Activated T-helper 17 cell treated with anti-CD3 and anti-CD28 coated beads, Interleukin-2, amount 50 U/mL, for 72 hours (primary cell): ENCODE data around the gene EPS8L3. TPM values are rescaled to one million over a fixed set of nuclear protein-coding genes. Genes with fewer than 3 reads are reported as not detected.

Experiments
- ATAC-seq: fragments of 150-1000 bp; cut with Tn5 transposase; replicated peaks from 2 replicates; pipeline ENCODE4 v1.10.0; 2021; ENCODE audit warnings: mild to moderate bottlenecking, moderate library complexity
- H3K27ac Mint-ChIP-seq: one replicate; pipeline ENCODE4 v1.8.0; 2022; ENCODE audit warnings: mixed read lengths
- H3K27me3 Mint-ChIP-seq: one replicate; pipeline ENCODE4 v1.8.0; 2022; ENCODE audit warnings: mixed read lengths
- H3K36me3 Mint-ChIP-seq: one replicate; pipeline ENCODE4 v1.8.0; 2022; ENCODE audit warnings: low read depth, mild to moderate bottlenecking, mixed read lengths
- H3K4me1 Mint-ChIP-seq: one replicate; pipeline ENCODE4 v1.8.0; 2022; ENCODE audit warnings: mixed read lengths
- H3K4me3 Mint-ChIP-seq: one replicate; pipeline ENCODE4 v1.8.0; 2022; ENCODE audit warnings: mild to moderate bottlenecking, mixed read lengths
- H3K9me3 Mint-ChIP-seq: one replicate; pipeline ENCODE4 v1.8.0; 2022; ENCODE audit warnings: mixed read lengths
- total RNA-seq, 2 donors: library from RNA; stranded (reverse); gene quantifications; one replicate each; pipeline ENCODE4 v1.2.3, GENCODE V29; 2022

The EPS8L3 gene
- total RNA-seq: not detected

DNA sequence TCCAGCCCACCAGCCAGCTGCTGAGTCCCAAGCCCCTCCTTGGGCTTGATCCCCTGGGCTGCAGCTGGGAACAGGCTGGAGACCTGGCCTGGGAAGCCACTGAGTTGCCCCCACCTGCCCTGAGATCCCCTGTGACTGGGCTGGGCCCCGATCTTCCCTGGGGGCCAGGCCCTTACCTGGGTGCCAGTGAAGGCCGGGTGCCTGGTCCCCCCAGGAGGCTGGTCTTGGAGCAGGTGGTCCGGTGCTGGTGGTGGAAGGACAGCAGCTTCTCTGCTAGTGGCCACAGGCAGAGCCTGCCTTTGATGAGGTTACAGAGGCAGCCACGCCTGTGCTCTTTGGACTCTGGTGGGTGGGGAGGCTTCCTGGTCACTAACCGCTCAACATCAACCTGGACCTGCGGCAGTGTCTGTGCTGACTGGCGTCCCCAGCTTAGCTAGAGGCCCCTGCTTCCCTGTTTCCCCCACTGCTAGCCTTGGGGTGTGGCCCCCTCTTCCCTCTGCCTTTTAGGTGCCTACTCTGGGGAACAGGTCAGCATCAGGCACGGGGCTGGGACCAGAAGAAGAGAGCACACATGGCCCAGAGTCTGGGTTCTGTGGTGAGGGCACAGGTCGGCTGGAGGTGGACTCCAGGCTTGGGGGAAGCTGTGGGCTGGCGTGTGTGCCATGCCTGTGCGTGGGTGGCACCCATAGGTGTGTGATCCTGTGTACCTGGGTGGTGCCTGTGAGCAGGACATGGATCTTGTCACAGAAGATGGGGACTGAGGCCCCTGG lies at the start of gene EPS8L3:
EPS8L3 (minus strand) TSS at position 278 of the 770 bp plus-strand sequence. CDS start 2,174 bp downstream, outside the sequence.
- Mint-ChIP-seq H3K9me3 (no peaks in the 10 kb centered on the region), H3K27me3 (no peaks in the 10 kb centered on the region), H3K36me3 (no peaks in the 10 kb centered on the region), H3K4me3 (no peak within 1 kb of the TSS), H3K4me1 (no peaks in the 10 kb centered on the region), H3K27ac (peak within 1 kb of the TSS; percentile 4)
- ATAC-seq: no peak

DNA sequence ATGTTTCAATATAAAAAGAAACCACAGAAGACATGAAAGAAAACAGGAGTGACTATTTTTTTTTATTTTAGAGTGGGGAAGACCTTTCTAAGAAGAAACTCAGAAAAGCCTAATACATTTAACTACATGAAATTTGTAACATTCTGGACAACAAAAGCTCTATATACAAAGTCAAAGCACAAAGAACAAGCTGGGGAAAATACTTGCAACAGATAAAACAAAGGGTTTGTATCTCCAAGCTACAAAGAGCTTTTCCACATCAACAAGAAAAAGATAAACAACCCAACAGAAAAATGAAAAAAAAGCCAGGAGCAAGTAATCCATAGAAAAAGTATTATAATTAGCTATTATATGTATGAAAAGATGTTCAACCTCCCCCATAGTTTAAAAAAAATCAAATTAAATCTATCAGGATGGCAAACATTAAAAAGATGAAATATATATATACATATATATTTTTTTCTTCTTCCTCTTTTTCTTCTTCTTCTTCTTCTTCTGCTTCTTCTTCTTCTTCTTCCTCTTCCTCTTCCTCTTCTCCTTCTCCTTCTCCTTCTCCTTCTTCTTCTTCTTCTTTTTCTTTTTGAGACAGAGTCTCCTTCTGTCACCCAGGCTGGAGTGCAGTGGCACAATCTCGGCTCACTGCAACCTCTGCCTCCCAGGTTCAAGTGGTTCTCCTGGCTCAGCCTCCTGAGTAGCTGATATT lies 49.1 kb upstream of the EPS8L3 start:
- H3K27ac Mint-ChIP-seq: peak overlapping the region; percentile 53
- no peaks in the 10 kb centered on the region for H3K36me3 Mint-ChIP-seq
- no peaks in the 10 kb centered on the region for H3K27me3 Mint-ChIP-seq
- H3K9me3 Mint-ChIP-seq: no peaks in the 10 kb centered on the region
- no peak for ATAC-seq
- H3K4me3 Mint-ChIP-seq: no peak overlapping the region
- H3K4me1 Mint-ChIP-seq: peaks cover 4% of the 10 kb centered on the region

- Mint-ChIP-seq H3K9me3 (no peaks in the 10 kb centered on the region), H3K4me1 (peaks cover 19% of the 10 kb centered on the region), H3K27me3 (no peaks in the 10 kb centered on the region), H3K27ac (no peak overlapping the region), H3K4me3 (no peak overlapping the region), H3K36me3 (no peaks in the 10 kb centered on the region)
- no peak for ATAC-seq
These were observed 45.0 kb upstream of the EPS8L3 start for GRCh38 chr1:109808703-109809102.

GRCh38 chr1:109807822-109808680 lies 44.3 kb upstream of the EPS8L3 start:
- H3K9me3 Mint-ChIP-seq: no peaks in the 10 kb centered on the region
- peak; percentile 44 for ATAC-seq
- H3K27me3 Mint-ChIP-seq: no peaks in the 10 kb centered on the region
- H3K36me3 Mint-ChIP-seq: no peaks in the 10 kb centered on the region
- H3K4me1 Mint-ChIP-seq: peaks cover 26% of the 10 kb centered on the region
- no peak overlapping the region for H3K27ac Mint-ChIP-seq
- no peak overlapping the region for H3K4me3 Mint-ChIP-seq

- peaks cover 29% of the 10 kb centered on the region for H3K4me1 Mint-ChIP-seq
- no peaks in the 10 kb centered on the region for H3K9me3 Mint-ChIP-seq
- H3K27me3 Mint-ChIP-seq: no peaks in the 10 kb centered on the region
- no peaks in the 10 kb centered on the region for H3K36me3 Mint-ChIP-seq
- no peak for ATAC-seq
- H3K27ac Mint-ChIP-seq: peak overlapping the region; percentile 75
- no peak overlapping the region for H3K4me3 Mint-ChIP-seq
These were observed 43.7 kb upstream of the EPS8L3 start for GRCh38 chr1:109807402-109807801.

DNA sequence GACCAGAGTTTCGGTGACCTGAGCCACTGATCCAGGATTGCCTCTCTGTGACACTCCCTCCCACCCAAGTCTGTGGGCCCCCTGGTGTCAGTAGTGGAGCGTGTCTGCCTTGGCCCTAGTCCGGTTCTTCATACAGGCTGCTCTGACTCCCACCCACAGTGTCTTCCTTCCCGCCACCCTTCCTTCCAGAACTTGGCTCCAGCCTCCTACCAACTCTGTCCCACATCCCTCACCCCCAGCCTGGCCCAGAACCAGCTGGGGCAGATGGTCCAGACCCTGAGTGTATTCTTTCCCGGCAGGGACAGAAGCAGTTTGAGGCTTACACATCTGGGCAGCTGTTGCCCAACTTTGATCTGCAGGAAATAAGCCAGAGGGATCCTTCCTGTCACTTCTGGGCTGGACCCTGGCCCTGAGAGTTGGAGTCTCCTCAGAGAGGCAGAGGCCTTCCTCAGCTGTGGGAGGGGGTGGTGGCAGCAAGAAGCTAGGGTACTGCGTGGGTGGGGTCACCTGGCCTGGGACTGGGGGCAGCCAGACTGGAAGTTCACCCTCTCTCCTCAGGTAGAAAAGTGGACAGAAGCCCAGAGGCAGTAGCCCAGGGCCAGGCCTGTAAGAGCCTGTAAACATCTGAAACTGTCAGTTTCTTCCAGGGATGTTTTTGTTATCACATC lies 43.1 kb upstream of the EPS8L3 start:
- Mint-ChIP-seq H3K36me3 (no peaks in the 10 kb centered on the region), H3K4me3 (no peak overlapping the region), H3K27ac (peak overlapping the region; percentile 75), H3K4me1 (peaks cover 29% of the 10 kb centered on the region), H3K9me3 (no peaks in the 10 kb centered on the region), H3K27me3 (no peaks in the 10 kb centered on the region)
- ATAC-seq: no peak

- peaks cover 34% of the 10 kb centered on the region for H3K4me1 Mint-ChIP-seq
- no peaks in the 10 kb centered on the region for H3K9me3 Mint-ChIP-seq
- no peaks in the 10 kb centered on the region for H3K36me3 Mint-ChIP-seq
- H3K27me3 Mint-ChIP-seq: no peaks in the 10 kb centered on the region
- ATAC-seq: no peak
- no peak overlapping the region for H3K27ac Mint-ChIP-seq
- no peak overlapping the region for H3K4me3 Mint-ChIP-seq
These were observed 41.9 kb upstream of the EPS8L3 start for GRCh38 chr1:109805486-109806165.

DNA sequence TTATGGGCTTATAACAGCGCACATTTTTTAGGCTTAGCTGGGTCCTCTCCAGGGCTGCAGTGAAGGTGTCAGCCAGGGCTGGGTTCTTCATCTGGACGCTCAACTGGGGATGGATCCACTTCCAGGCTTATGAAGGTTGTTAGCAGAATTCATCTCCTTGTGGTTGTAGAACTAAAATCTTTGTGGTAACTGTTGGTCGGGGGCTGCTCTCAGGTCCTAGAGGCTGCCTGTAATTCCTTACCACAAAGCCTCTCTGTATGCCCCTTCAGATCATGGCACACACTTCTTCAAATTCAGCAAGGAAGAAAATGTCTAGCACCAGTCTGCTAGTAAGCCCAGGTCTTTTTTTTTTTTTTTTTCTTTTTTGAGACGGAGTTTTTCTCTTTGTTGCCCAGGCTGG lies 40.9 kb upstream of the EPS8L3 start:
- Mint-ChIP-seq H3K4me1 (peaks cover 34% of the 10 kb centered on the region), H3K4me3 (peak overlapping the region; percentile 78), H3K27me3 (no peaks in the 10 kb centered on the region), H3K27ac (peak overlapping the region; percentile 93), H3K9me3 (no peaks in the 10 kb centered on the region), H3K36me3 (no peaks in the 10 kb centered on the region)
- no peak for ATAC-seq

DNA sequence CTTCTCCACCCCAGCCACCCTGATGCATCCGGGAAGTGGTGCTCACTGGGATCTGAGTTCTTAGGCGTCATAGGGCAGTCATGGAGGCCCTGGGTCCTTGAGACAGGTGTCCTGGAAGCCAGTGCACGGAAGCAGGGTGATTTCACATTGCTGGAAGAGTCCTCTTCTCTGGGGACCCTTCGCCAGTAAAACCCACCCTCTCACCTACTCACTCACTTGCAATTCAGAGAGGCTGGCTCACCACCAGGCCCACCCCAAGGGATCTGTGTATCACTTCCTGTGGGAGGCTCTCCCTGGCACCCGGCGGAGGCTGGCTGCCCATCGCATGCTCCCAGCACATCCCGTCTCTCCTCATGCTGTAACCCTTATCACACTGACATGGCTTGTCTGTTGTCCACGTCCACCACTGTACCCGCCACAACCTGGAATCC lies 40.2 kb upstream of the EPS8L3 start:
- H3K4me1 Mint-ChIP-seq: peaks cover 34% of the 10 kb centered on the region
- peak overlapping the region; percentile 93 for H3K27ac Mint-ChIP-seq
- H3K27me3 Mint-ChIP-seq: no peaks in the 10 kb centered on the region
- no peak for ATAC-seq
- no peaks in the 10 kb centered on the region for H3K36me3 Mint-ChIP-seq
- peak overlapping the region; percentile 78 for H3K4me3 Mint-ChIP-seq
- no peaks in the 10 kb centered on the region for H3K9me3 Mint-ChIP-seq

DNA sequence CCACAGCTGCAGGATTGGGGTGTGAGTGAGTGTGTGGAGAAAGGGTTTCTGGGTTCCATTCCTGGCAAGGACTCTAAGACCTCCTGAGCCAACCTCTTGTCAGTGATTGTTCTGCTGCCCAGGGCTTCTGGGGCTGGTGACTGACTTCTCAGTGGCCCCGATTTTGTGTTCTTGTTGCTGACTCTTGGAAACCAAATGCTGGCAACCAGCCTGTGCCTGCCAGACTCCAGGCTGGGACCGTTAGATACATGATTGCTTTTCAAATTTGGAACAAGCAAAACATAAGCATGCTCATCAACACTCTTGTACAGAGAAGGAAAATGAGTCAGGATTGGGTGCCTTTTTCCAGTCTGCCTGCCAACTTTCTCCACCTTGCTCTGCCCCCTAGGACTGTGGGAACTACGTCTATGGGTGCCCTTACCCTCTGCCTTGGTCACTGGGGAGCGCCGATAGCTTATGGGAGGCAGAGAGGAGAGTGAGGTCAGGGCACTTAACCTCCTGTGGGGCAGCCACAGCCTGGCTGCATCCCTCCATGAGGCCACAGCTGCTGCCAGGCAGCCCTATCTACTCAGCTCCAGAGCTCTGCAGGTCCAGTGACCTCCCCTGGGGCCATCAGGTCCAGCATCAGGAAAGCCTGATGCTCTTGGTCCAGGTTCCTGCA lies 39.3 kb upstream of the EPS8L3 start:
- Mint-ChIP-seq H3K27ac (peak overlapping the region; percentile 93), H3K36me3 (no peaks in the 10 kb centered on the region), H3K4me1 (peaks cover 31% of the 10 kb centered on the region), H3K27me3 (no peaks in the 10 kb centered on the region), H3K9me3 (no peaks in the 10 kb centered on the region), H3K4me3 (peak overlapping the region; percentile 78)
- peak; percentile 35 for ATAC-seq

DNA sequence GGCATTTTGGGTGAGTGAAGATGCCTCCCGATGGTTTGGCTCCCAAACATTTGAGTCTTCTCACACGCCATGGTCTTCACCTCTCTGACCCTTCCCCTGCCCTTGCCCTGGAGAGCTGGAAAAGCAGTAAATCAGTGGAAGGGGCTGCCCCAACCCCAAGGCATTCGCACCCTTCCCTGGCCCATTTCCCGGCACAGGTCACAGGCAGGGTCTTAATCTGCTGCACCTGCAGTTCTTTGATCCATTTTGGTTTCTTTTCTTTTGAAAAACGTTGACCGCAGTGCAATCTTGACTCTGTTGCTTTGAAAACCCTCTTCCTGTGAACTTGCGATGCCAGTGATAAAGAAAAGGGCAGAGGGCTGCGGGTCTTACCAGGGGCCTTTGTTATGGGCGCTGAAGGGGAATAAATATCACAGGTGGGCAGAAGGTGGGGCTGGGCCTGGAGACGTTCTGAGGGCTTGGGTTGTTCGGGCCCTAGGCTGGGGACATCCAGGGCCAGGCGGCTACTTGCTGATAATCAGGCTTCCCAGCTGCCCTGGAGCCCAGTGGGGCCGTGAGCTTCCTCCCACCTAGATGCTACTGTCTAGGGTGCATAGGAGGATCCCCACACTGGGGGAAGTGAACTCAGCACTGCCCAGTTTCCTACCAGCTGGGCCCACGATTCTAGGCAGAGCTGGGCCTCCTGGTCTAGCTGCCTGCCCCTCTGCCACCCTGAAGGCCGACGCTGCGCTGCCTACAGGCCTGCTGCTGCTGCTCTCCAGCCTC lies 38.6 kb upstream of the EPS8L3 start:
- Mint-ChIP-seq H3K36me3 (no peaks in the 10 kb centered on the region), H3K4me1 (peaks cover 29% of the 10 kb centered on the region), H3K27me3 (no peaks in the 10 kb centered on the region), H3K27ac (peak overlapping the region; percentile 93), H3K9me3 (no peaks in the 10 kb centered on the region), H3K4me3 (peak overlapping the region; percentile 78)
- ATAC-seq: peak; percentile 65

- no peaks in the 10 kb centered on the region for H3K9me3 Mint-ChIP-seq
- H3K4me3 Mint-ChIP-seq: peak overlapping the region; percentile 78
- H3K4me1 Mint-ChIP-seq: peaks cover 32% of the 10 kb centered on the region
- H3K36me3 Mint-ChIP-seq: no peaks in the 10 kb centered on the region
- peak; percentile 25 for ATAC-seq
- H3K27ac Mint-ChIP-seq: peak overlapping the region; percentile 93
- no peaks in the 10 kb centered on the region for H3K27me3 Mint-ChIP-seq
These were observed 38.0 kb upstream of the EPS8L3 start for GRCh38 chr1:109801791-109802135.

GRCh38 chr1:109800291-109800690 lies 36.6 kb upstream of the EPS8L3 start:
- no peak for ATAC-seq
- Mint-ChIP-seq H3K27ac (peak overlapping the region; percentile 93), H3K27me3 (no peaks in the 10 kb centered on the region)

More at GRCh38 chr1:109800291-109800690, 36.6 kb upstream of the EPS8L3 start:
- peaks cover 35% of the 10 kb centered on the region for H3K4me1 Mint-ChIP-seq
- no peaks in the 10 kb centered on the region for H3K36me3 Mint-ChIP-seq
- peak overlapping the region; percentile 78 for H3K4me3 Mint-ChIP-seq
- H3K9me3 Mint-ChIP-seq: no peaks in the 10 kb centered on the region
